HT1080 (cell line): ENCODE results near the gene BABAM2. TPM values are rescaled to one million over a fixed set of nuclear protein-coding genes. Genes with fewer than 3 reads are reported as not detected.
"Not testable (repeated sequence)": the region's sequence is repeated elsewhere in the genome, so short reads cannot be mapped to it uniquely, and the experiment has no call there.

Experiments
- DNase-seq: peaks from one replicate; pipeline ENCODE4 v3.0.0-alpha.2; 2015; ENCODE audit warnings: low read depth
- total RNA-seq: library from RNA; depleted of rRNA; stranded (reverse); fragments of >200 nt; shearing (Covaris generic); gene quantifications from 2 replicates; pipeline ENCODE4 v1.2.3, GENCODE V29; 2014

The BABAM2 gene
- total RNA-seq, 1 experiment from 2014 or later = 31.8 TPM

DNA sequence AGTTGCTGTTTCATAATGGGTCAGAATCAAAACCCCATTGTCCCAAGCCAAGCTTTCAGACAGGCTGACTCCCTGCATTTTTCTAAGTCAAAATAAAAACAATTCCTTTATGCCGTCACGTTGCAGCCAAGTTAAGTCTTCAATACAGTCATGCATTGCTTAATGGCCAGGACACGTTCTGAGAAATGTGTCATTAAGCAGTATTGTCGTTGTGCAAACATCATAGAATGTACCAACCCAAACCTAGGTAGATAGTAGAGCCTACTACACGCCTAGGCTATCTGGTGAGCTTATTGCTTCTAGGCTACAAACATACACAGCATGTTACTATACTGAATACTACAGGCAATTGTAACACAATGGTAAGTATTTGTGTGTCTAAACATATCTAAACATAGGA lies 341.8 kb downstream of the BABAM2 start:
- no peak for DNase-seq

DNA sequence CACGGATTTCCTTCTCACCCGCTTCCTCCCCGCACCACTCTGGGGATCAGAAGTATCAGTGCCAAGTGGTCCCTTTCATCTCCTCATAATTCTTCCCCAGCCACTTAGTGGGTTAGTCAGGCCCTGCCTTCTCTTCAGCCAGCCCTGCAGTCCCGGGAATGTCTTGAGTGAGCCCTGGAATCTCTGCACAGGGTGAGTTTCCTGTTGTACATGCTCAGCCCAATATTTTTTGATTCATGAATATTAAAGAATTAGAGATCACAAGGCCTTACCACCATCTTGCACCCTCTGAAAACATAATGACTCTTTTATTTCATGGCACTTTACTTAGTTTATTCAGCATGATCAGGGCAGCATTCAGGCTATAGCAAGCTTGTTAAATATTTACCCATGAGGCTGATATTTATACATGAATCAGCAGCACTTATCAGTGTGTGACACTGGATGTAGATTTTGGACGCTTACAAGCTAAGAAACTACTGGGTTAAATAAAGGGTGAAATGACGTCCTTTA lies 342.7 kb downstream of the BABAM2 start:
- no peak for DNase-seq

- DNase-seq = no peak
These were observed 344.3 kb downstream of the BABAM2 start for GRCh38 chr2:28234807-28235206.

DNA sequence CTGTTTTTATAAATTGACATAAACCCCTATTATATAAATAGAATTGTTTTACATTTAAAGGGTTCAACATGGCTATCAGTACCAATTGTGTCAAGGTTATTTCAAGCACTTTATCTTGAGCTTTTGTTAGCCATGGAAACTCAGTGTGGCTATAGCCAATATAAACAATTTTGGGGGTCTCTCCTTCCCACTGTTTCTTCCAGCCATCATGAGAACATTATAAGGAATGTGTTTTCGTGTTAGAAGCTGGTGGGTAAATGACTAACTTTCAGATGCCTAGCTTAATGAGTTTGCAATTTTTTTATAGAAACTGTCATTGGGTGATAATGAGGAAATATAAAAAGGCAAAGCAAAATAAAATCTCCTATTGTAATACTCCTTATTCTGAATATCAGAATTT lies 348.7 kb downstream of the BABAM2 start:
- DNase-seq = no peak

GRCh38 chr2:28240937-28241336 lies 350.4 kb downstream of the BABAM2 start:
- no peak for DNase-seq

GRCh38 chr2:28247290-28247689 lies 356.8 kb downstream of the BABAM2 start:
- no peak for DNase-seq

GRCh38 chr2:28247734-28248133 lies 357.2 kb downstream of the BABAM2 start:
- no peak for DNase-seq

DNA sequence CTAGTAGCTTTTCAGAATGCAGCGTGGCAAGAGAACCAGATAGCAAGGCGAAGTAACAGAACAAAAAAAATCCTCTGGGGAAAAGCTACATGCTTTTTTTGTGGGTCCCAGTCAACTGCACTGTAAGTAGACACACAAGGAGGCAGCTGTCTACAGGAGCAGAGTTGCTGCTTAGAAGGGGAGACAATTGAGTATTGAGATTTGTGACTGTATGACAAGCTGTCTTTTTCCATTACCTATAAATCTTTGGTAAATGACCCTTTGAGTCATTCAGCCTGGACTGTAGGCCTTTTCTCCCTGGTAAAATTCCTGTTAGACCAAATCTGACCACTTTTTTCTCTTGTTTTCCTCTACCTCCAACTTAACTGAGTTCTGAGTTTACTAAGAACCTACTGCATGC lies 358.0 kb downstream of the BABAM2 start:
- DNase-seq = no peak

DNA sequence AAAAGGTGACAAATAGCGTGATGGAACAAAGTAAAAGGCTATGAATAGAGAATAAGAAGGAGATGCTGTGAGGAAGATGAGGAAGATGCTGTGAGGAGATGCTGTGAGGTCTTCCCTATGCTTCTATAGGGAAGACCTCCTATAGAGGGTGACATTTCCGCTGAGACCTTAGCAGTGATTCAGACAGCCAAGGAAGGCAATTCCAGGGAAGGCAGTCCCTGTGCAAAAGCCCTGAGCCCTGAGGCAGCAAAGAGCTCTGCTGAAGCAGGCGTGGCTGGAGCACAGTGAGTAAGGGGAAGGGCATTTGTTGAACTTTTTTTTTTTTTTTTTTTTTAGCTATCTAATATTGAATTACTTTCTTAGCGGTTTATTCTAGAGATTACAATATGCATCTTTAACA lies 359.5 kb downstream of the BABAM2 start:
- DNase-seq = peak; percentile 87

DNA sequence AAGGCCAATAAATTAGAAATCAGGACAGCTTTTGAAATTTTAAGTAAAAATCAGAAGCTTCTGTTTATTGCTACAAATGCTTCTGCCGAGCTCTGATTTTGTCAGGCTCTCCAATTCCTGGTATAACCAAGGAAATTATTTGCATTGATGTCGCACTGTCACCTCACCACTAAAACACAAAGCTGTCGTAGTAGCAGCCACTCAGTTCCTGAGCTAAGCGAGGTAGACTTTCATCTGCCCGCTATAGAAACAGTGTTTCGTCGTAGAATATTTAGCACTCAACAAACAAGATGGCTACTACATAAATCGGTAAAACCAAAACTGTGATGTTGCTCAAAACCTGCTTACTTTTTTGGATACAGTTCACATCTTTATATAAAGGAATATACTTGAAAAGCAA lies 360.8 kb downstream of the BABAM2 start:
- no peak for DNase-seq

DNA sequence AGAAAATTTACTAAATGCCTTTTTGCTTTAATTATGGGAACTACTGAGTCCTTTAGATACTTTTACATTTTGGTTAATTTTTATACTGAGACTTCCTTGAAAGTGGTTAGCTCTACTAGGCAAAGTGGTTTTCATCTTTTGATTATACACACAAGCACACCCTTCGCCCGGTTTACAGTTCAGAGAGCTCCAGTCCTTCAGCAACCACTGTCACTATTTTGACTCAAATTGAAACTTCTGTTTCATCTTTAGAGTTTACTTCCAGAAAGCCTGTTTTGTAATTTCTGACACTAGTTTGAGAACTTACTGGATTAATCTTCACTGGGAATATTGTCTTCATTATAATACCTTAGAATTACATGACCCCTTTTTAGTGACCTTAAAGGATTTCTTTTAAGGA lies 361.8 kb downstream of the BABAM2 start:
- DNase-seq = no peak

DNA sequence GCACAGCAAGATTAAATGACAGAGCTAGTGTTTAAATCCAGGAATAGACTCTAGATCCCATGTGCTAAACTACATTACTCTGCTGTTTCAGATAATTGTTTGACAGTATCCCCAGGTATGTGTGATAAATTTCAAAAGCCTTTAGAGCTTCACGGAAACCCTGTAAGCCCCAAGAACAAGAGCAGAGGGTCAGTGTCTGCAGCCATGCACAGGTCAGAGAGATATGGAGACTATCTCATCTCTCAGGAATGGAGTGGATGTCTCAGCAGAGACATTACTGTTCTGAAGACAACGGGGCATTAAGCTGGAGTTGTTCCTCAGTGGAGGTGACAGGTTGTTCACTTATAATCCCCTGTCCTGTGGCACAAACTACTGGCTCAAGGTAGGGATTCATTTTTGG lies 363.0 kb downstream of the BABAM2 start:
- no peak for DNase-seq

DNA sequence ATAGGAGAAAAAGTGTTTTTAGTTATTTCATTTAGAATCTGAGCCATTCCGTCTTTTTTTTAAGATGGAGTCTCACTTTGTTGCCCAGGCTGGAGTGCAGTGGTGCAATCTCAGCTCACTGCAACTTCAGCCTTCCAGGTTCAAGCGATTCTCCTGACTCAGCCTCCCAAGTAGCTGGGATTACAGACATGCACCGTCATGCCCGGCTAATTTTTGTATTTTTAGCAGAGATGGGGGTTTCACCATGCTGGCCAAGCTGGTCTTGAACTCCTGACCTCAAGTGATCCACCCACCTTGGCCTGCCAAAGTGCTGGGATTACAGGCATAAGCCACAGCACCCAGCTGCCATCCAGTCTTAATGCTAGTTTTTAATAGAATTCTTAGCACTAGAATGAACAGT lies 364.7 kb downstream of the BABAM2 start:
- not testable (repeated sequence) for DNase-seq

GRCh38 chr2:28257182-28257581 lies 366.7 kb downstream of the BABAM2 start:
- DNase-seq = no peak

GRCh38 chr2:28259226-28259625 lies 368.7 kb downstream of the BABAM2 start:
- not testable (repeated sequence) for DNase-seq

GRCh38 chr2:28263690-28264089 lies 373.2 kb downstream of the BABAM2 start:
- no peak for DNase-seq

DNA sequence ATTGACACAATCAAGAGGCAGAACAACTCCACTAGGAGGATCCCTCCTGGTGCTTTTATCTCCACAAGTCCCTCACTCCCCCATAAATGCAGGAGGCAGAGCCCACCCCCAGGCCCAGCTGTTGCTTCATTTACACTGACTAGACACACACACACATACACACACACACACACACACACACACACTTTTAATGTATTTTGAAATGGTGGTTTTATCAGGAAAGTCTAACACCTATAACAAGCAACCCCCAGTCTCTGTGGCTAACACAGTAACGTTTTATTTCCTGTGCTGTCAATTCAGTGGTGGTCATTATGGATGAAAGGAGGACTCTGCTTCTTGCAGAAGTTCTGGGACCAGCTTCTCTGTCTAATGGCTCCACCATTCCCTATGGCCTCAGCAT lies 376.8 kb downstream of the BABAM2 start:
- no peak for DNase-seq

DNA sequence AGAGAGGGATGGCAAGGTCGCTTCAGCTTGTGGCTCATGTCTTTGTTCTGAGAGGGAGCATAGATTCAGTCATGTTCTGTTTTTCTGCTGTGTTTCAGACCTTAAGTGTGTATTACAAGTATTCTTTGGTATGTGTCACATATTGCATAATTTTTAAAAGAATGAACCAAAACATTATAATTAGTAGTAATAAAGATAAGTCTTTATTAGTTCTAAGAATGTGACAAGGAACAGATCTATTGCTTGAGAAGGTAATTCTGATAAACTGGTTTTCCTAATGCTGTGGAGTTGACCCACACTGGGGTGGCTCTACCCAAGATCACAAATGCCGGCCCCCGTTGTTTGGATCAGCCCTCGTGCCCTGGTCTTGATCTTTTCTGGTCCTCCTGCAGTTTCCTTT lies 377.9 kb downstream of the BABAM2 start:
- DNase-seq = no peak

GRCh38 chr2:28269019-28269784 lies 378.7 kb downstream of the BABAM2 start:
- peak; percentile 63 for DNase-seq

DNA sequence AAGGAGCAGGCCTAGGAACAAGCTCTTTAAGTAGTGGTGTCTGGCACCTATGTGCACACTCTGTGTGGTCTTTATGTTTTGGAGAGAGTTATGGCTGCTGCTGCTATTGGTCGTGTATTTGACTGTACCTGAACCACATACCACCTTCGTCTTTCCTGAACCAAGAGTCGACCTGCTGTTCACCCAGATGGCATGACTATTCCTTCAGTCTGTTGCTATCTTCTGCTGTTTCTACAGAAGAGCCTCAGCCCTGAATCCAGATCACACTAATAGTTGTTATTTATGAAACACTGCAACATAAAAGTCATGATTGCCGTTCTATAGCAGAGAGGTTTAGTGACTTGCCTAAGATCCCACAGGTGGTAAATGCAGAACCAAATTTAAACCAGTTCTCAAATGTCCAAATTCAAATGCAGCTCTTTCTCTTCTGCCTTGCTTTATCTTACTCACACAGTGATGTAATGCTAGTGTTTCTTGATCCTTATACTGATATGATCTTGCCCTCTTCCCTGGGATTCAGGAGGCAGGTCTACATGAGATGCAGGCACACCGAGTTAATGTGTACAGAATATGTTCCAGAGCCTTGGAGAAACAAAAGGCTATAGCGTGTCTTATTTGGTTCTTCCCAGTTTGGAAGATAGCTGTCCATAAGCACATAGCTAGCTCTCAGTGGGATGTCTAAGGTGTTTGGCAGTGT lies 380.1 kb downstream of the BABAM2 start:
- no peak for DNase-seq

DNA sequence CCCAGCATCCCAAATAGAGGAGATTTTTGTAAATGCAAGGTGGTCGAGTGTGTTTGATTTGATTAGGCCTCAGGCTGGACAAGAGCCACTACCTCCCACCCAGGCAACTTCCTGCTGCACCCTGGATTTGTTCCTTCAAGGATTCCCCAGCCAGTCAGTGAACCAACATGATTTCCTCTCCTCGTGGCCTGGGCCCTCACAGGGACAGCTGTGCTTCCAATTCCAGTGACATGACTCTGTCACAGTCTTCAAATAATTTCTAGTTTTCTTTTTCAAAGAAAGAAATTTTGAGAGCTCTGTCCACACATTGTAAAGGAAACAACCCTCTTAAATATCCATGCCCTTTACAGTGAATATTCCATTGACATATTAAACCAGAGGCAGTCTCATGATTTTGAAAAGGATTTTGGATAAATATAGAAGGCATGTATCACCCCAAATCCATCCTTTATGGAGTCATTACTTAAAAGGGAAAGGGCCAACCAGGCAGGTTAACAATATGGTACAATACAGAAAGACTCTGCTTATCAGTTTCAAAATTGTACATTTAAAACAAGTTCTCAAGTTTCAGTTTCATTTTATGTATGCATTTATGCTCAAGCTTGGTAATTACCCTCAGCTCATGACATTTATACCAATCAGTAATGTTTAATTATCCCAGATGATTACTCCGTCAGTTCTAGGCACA lies 380.8 kb downstream of the BABAM2 start:
- DNase-seq = no peak

- DNase-seq = peak; percentile 41
These were observed 381.4 kb downstream of the BABAM2 start for GRCh38 chr2:28271919-28272250.
